ENCODE measurements around the gene GAGE10.
"Not testable (repeated sequence)": the region's sequence is repeated elsewhere in the genome, so short reads cannot be mapped to it uniquely, and the experiment has no call there.

GAGE10 gene

DNA sequence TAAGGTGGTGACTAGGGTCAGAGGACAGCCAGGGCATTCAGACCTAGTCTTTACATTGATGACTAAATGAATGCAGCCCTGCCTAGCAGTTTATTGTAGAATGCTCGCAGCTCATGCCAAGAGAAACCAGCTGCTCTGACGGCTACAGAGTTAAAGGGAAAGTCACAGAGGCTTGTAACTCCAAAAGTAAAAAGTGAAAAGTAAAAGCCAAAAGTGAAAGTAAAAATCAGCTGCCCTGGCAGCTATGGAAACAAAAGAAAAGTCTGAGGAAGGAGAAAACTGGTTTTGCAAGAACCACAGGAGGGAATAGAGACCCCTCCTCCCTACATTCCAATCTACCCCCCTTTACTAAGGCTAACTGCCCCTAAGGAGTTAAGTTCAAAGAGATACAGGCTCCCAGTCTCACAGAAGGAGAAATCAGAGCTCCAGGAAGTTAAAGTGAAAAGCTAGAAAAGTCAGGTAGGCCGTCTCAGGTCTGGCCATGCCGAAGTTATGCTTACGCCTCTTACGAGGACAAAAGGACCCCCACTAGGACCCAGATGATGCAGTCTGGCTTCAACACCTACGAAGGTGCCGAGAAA, 6.0 kb downstream of the GAGE10 start:
- no peak overlapping the region for H3K27ac ChIP-seq
- no peaks in the 10 kb centered on the region for H3K36me3 ChIP-seq (ENCODE audit: insufficient read depth)
- no peaks in the 10 kb centered on the region for H4K20me1 ChIP-seq (ENCODE audit: insufficient read depth)
- no peaks in the 10 kb centered on the region for H3K79me2 ChIP-seq (ENCODE audit: insufficient read depth, low read depth)
- H3K4me1 ChIP-seq (ENCODE audit: low read depth, poor library complexity, severe bottlenecking) = no peaks in the 10 kb centered on the region
- TF ChIP-seq, protein P1, sequence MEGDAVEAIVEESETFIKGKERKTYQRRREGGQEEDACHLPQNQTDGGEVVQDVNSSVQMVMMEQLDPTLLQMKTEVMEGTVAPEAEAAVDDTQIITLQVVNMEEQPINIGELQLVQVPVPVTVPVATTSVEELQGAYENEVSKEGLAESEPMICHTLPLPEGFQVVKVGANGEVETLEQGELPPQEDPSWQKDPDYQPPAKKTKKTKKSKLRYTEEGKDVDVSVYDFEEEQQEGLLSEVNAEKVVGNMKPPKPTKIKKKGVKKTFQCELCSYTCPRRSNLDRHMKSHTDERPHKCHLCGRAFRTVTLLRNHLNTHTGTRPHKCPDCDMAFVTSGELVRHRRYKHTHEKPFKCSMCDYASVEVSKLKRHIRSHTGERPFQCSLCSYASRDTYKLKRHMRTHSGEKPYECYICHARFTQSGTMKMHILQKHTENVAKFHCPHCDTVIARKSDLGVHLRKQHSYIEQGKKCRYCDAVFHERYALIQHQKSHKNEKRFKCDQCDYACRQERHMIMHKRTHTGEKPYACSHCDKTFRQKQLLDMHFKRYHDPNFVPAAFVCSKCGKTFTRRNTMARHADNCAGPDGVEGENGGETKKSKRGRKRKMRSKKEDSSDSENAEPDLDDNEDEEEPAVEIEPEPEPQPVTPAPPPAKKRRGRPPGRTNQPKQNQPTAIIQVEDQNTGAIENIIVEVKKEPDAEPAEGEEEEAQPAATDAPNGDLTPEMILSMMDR (conservative IDR thresholded peaks at IDR 0.05; ENCODE audit: low read depth, low read length) = no peak
- H2AFZ ChIP-seq (ENCODE audit: low read depth) = no peak overlapping the region
- no peak overlapping the region for H3K4me2 ChIP-seq
- H3K4me3 ChIP-seq (IDR thresholded peaks at IDR 0.05; ENCODE audit: insufficient read depth, low read depth, low read length) = no peak overlapping the region
- no peaks in the 10 kb centered on the region for H3K27me3 ChIP-seq (ENCODE audit: insufficient read depth, low read depth)
- H3K9ac ChIP-seq = no peak overlapping the region

- no peaks in the 10 kb centered on the region for H3K36me3 ChIP-seq (ENCODE audit: insufficient read depth)
- TF ChIP-seq, protein P1 (conservative IDR thresholded peaks at IDR 0.05; ENCODE audit: low read depth, low read length) = no peak
- H3K27me3 ChIP-seq (ENCODE audit: insufficient read depth, low read depth) = no peaks in the 10 kb centered on the region
- no peak overlapping the region for H3K27ac ChIP-seq
- no peak overlapping the region for H2AFZ ChIP-seq (ENCODE audit: low read depth)
- H3K79me2 ChIP-seq (ENCODE audit: insufficient read depth, low read depth) = no peaks in the 10 kb centered on the region
- H3K4me2 ChIP-seq = no peak overlapping the region
- no peaks in the 10 kb centered on the region for H4K20me1 ChIP-seq (ENCODE audit: insufficient read depth)
- H3K4me3 ChIP-seq (IDR thresholded peaks at IDR 0.05; ENCODE audit: insufficient read depth, low read depth, low read length) = no peak overlapping the region
- H3K4me1 ChIP-seq (ENCODE audit: low read depth, poor library complexity, severe bottlenecking) = no peaks in the 10 kb centered on the region
- H3K9ac ChIP-seq = no peak overlapping the region
Measured at GRCh38 chrX:49310371-49310770, 6.9 kb downstream of the GAGE10 start.

GRCh38 chrX:49312176-49312575, 8.7 kb downstream of the GAGE10 start:
- Histone ChIP-seq H3K79me2 (ENCODE audit: insufficient read depth, low read depth) (no peaks in the 10 kb centered on the region), H3K4me2 (no peak overlapping the region), H3K27me3 (ENCODE audit: insufficient read depth, low read depth) (no peaks in the 10 kb centered on the region), H3K4me1 (ENCODE audit: low read depth, poor library complexity, severe bottlenecking) (no peaks in the 10 kb centered on the region), H3K4me3 (IDR thresholded peaks at IDR 0.05; ENCODE audit: insufficient read depth, low read depth, low read length) (no peak overlapping the region), H3K27ac (no peak overlapping the region), H2AFZ (ENCODE audit: low read depth) (no peak overlapping the region), H3K36me3 (ENCODE audit: insufficient read depth) (no peaks in the 10 kb centered on the region), H3K9ac (no peak overlapping the region), H4K20me1 (ENCODE audit: insufficient read depth) (no peaks in the 10 kb centered on the region)
- TF ChIP-seq, protein P1 (conservative IDR thresholded peaks at IDR 0.05; ENCODE audit: low read depth, low read length) = no peak

DNA sequence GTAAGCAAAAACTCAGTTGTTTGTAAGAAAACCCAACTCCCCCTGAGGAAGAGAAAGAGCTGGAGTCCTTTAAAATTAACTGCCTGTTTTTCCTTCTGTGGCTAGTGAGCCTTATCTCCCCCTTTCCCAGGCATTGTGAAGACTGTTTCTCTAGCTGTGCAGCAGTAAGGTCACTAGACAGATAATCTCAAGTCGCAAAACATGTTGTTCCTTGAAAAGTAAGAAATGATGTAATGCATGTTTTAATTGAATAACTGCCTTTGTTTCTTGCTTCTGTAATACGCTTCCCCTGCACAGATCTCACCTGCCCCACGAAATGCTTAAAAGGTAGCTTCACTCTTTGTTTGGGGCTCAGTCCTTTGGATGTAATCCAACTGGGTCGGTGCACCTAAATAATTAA, 12.6 kb downstream of the GAGE10 start:
- Histone ChIP-seq H4K20me1 (ENCODE audit: insufficient read depth) (no peaks in the 10 kb centered on the region), H3K9ac (no peak overlapping the region), H3K4me1 (ENCODE audit: low read depth, poor library complexity, severe bottlenecking) (no peaks in the 10 kb centered on the region), H3K27me3 (ENCODE audit: insufficient read depth, low read depth) (no peaks in the 10 kb centered on the region), H3K79me2 (ENCODE audit: insufficient read depth, low read depth) (no peaks in the 10 kb centered on the region), H3K4me2 (no peak overlapping the region), H3K27ac (no peak overlapping the region), H3K4me3 (IDR thresholded peaks at IDR 0.05; ENCODE audit: insufficient read depth, low read depth, low read length) (no peak overlapping the region), H3K36me3 (ENCODE audit: insufficient read depth) (no peaks in the 10 kb centered on the region), H2AFZ (ENCODE audit: low read depth) (no peak overlapping the region)
- TF ChIP-seq, protein P1 (conservative IDR thresholded peaks at IDR 0.05; ENCODE audit: low read depth, low read length) = no peak

- H3K36me3 ChIP-seq (ENCODE audit: insufficient read depth); H2AFZ ChIP-seq (ENCODE audit: low read depth); H3K79me2 ChIP-seq (ENCODE audit: insufficient read depth, low read depth); H3K27me3 ChIP-seq (ENCODE audit: insufficient read depth, low read depth); H3K27ac ChIP-seq; H3K9ac ChIP-seq; H3K4me1 ChIP-seq (ENCODE audit: low read depth, poor library complexity, severe bottlenecking); H3K4me3 ChIP-seq (IDR thresholded peaks at IDR 0.05; ENCODE audit: insufficient read depth, low read depth, low read length); H4K20me1 ChIP-seq (ENCODE audit: insufficient read depth); H3K4me2 ChIP-seq: not testable (repeated sequence)
Measured at GRCh38 chrX:49321737-49322136, 18.3 kb downstream of the GAGE10 start, which contains the start of gene GAGE12J. Gene GAGE12J (plus strand): TSS chrX:49322037. CDS start chrX:49323194, 1,157 bp downstream.

DNA sequence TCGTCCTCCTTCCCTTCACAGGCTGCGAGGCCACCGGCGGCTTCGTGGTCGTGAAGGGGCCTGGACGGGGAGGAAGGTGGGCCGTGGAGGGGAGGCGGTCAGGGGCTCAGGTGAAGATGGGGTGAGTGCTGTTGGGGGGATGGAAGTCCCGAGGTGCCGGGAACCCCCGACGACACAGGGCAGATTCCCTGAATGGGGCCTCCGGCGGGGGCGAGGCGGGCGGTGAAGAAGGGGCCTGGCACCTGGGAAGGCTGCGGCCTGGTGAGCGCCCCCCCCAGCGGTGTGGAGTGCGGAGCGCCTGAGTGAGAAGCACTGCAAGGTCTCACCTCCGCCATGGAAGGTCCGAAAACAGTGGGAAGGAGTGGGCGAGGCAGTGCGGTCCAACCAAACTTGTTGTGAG, 18.8 kb downstream of the GAGE10 start:
- H4K20me1 ChIP-seq (ENCODE audit: insufficient read depth); H3K4me2 ChIP-seq; H3K27me3 ChIP-seq (ENCODE audit: insufficient read depth, low read depth); H3K4me1 ChIP-seq (ENCODE audit: low read depth, poor library complexity, severe bottlenecking); H3K79me2 ChIP-seq (ENCODE audit: insufficient read depth, low read depth); H3K36me3 ChIP-seq (ENCODE audit: insufficient read depth); H3K9ac ChIP-seq; H3K4me3 ChIP-seq (IDR thresholded peaks at IDR 0.05; ENCODE audit: insufficient read depth, low read depth, low read length); H2AFZ ChIP-seq (ENCODE audit: low read depth); H3K27ac ChIP-seq: not testable (repeated sequence)

DNA sequence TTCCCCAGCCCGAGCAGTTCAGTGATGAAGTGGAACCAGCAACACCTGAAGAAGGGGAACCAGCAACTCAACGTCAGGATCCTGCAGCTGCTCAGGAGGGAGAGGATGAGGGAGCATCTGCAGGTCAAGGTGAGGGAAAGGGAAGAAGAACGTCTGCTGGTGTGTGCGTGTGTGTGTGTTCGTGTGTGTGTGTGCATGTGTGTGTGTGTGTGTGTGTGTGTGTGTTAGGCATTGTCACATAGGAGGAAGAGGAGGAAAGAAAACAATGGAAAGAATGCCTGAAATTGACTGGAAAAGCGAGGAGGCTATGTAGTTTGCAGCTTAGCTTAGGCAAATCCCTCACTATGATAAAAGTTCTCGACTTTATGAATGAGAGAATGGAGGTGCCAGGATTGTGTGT, 20.3 kb downstream of the GAGE10 start:
- H2AFZ ChIP-seq (ENCODE audit: low read depth); H4K20me1 ChIP-seq (ENCODE audit: insufficient read depth); H3K9ac ChIP-seq; H3K27ac ChIP-seq; H3K4me1 ChIP-seq (ENCODE audit: low read depth, poor library complexity, severe bottlenecking); H3K36me3 ChIP-seq (ENCODE audit: insufficient read depth); H3K27me3 ChIP-seq (ENCODE audit: insufficient read depth, low read depth); H3K4me3 ChIP-seq (IDR thresholded peaks at IDR 0.05; ENCODE audit: insufficient read depth, low read depth, low read length); H3K79me2 ChIP-seq (ENCODE audit: insufficient read depth, low read depth); H3K4me2 ChIP-seq: not testable (repeated sequence)
